ENCODE measurements around the gene RAB10. TPM values are rescaled to one million over a fixed set of nuclear protein-coding genes. Genes with fewer than 3 reads are reported as not detected.

RAB10 gene
- total and polyA plus RNA-seq, 2 of the 4 experiments (the other 2 are of a cell fraction) = 30.1 to 77.1 TPM

GRCh38 chr2:26067980-26068507 is 34.2 kb downstream of the RAB10 start:
- intact Hi-C loops (cut with micrococcal nuclease) = no loop called here
- WGBS, 2 experiments (ENCODE audit: extremely low coverage in 2 of 2, insufficient read length in 1 of 2) = no CpG with 5 or more reads among the region's 3 CpGs
- peaks cover 40% of the 10 kb centered on the region for H4K20me1 ChIP-seq (ENCODE audit: insufficient read depth, low read length)

More at GRCh38 chr2:26067980-26068507, 34.2 kb downstream of the RAB10 start:
- DNase-seq (no peak), ATAC-seq (ENCODE audit: low read depth) (no peak)
- Histone ChIP-seq H3K9ac (ENCODE audit: low read depth, low read length) (no peak overlapping the region), H4K8ac (ENCODE audit: low read depth in 2 of 2, low read length in 2 of 2) (peak overlapping the region in 1 of 2 experiments; percentile 82; a peak in 2 of 4 replicates), H3K9me3 (ENCODE audit: control insufficient read depth, insufficient read depth, low read length) (no peaks in the 10 kb centered on the region), H3K4me3 (ENCODE audit: insufficient read depth, low read depth, low read length) (no peak overlapping the region), H2BK5ac (ENCODE audit: low read depth, low read length, poor library complexity, severe bottlenecking) (peak overlapping the region; percentile 83), H3K23ac (ENCODE audit: low read depth, low read length) (peak overlapping the region; percentile 76; the same call in 1 of the 2 replicates), H3K14ac (replicated peaks; ENCODE audit: low read depth, low read length) (peak overlapping the region; percentile 87), H2AFZ (replicated peaks; ENCODE audit: low read length, poor library complexity) (no peak overlapping the region), H3K27me3 (ENCODE audit: control insufficient read depth, insufficient read depth, low read length) (no peaks in the 10 kb centered on the region), H3K36me3 (ENCODE audit: control insufficient read depth, insufficient read depth, low read length) (peaks cover 3% of the 10 kb centered on the region; the same call in 1 of the 2 replicates), H4K5ac (ENCODE audit: low read depth, low read length) (no peak overlapping the region), H4K91ac (ENCODE audit: insufficient read depth, low read depth, low read length) (peak overlapping the region; percentile 30; the same call in 1 of the 2 replicates), H3K4ac (ENCODE audit: low read depth, low read length) (peak overlapping the region; percentile 82), H2AK5ac (ENCODE audit: low read depth, low read length) (peak overlapping the region; percentile 64; the same call in 1 of the 2 replicates), H2BK15ac (ENCODE audit: low read depth, low read length) (peak overlapping the region; percentile 65; the same call in 1 of the 3 replicates), H2AK9ac (replicated peaks; ENCODE audit: low read depth, low read length, poor library complexity) (no peak overlapping the region), H3K18ac (ENCODE audit: low read depth, low read length) (peak overlapping the region; percentile 85; the same call in 1 of the 2 replicates), H2BK20ac (ENCODE audit: low read depth, low read length) (peak overlapping the region; percentile 89; the same call in 1 of the 2 replicates), H3K4me2 (ENCODE audit: low read depth, low read length) (no peak overlapping the region), H2BK120ac (ENCODE audit: low read depth, low read length) (peak overlapping the region; percentile 82), H3K4me1 (ENCODE audit: control insufficient read depth, insufficient read depth, low read length) (no peaks in the 10 kb centered on the region; the same call in 1 of the 2 replicates), H3K79me1 (ENCODE audit: low read depth in 1 of 2, low read length in 2 of 2) (peaks cover 27 to 77% of the 10 kb centered on the region in 2 experiments), H3K27ac (ENCODE audit: insufficient read depth, low read length) (peak overlapping the region; percentile 46; the same call in 1 of the 2 replicates), H3K9me1 (ENCODE audit: insufficient read depth, low read length) (peaks cover 7% of the 10 kb centered on the region), H3K56ac (ENCODE audit: extremely low read depth, insufficient read depth, low read length) (no peak overlapping the region)
- TF ChIP-seq CHD1 (IDR thresholded peaks at IDR 0.05; ENCODE audit: low read depth, low read length) (no peak), MAFK (IDR thresholded peaks at IDR 0.05; ENCODE audit: low read depth, low read length) (no peak), SMC3 (IDR thresholded peaks at IDR 0.05; ENCODE audit: low read depth, low read length) (no peak), RCOR1 (IDR thresholded peaks at IDR 0.05; ENCODE audit: insufficient replicate concordance, low read length) (no peak), MXI1 (IDR thresholded peaks at IDR 0.05; ENCODE audit: borderline replicate concordance, low read depth, low read length) (no peak), USF2 (IDR thresholded peaks at IDR 0.05; ENCODE audit: low read depth, low read length) (no peak), CTCF (conservative IDR thresholded peaks at IDR 0.05; ENCODE audit: low read depth, low read length) (no peak), NFE2L2 (IDR thresholded peaks at IDR 0.05; ENCODE audit: low read depth, low read length) (no peak), ELK1 (IDR thresholded peaks at IDR 0.05; ENCODE audit: borderline replicate concordance, low read depth, low read length) (no peak)
- dilution Hi-C loops (cut with HindIII; ENCODE audit: low sequenced_read_pairs, unreplicated experiment) (no loop called here), in situ Hi-C loops (cut with MboI; ENCODE audit: low sequenced_read_pairs) (no loop called here)
- no TSS peak for BruUV-seq (replicated peaks)
- ChIA-PET CTCF (no interaction called here), POLR2A (ENCODE audit: unreplicated experiment) (no interaction called here)
